HUES64 (cell line): Measurements from ENCODE around the gene FBF1.
A peak's percentile ranks its signal among the peaks of the same experiment; 100 is the strongest.

Experiments
- H3K27ac ChIP-seq: 2 replicates; pipeline ENCODE4 v1.7.0; 2013; ENCODE audit warnings: low read depth, low read length, inconsistent platforms
- H3K27me3 ChIP-seq: 2 replicates; pipeline ENCODE4 v1.6.1; 2013; ENCODE audit warnings: mild to moderate bottlenecking, low read length; ENCODE audit not compliant: insufficient read depth
- H3K36me3 ChIP-seq: 2 replicates; pipeline ENCODE4 v1.6.1; 2013; ENCODE audit warnings: mild to moderate bottlenecking, low read length; ENCODE audit not compliant: insufficient read depth
- H3K4me1 ChIP-seq: 2 replicates; pipeline ENCODE4 v1.6.1; 2013; ENCODE audit warnings: mild to moderate bottlenecking, low read length, moderate library complexity; ENCODE audit not compliant: insufficient read depth
- H3K4me3 ChIP-seq: 2 replicates; pipeline ENCODE4 v1.5.1; 2013; ENCODE audit warnings: mild to moderate bottlenecking, low read length, moderate library complexity
- H3K9ac ChIP-seq: 2 replicates; pipeline ENCODE4 v1.6.1; 2013; ENCODE audit warnings: mild to moderate bottlenecking, low read depth, low read length
- H3K9me3 ChIP-seq: 2 replicates; pipeline ENCODE4 v1.6.1; 2013; ENCODE audit warnings: low read depth, low read length; ENCODE audit not compliant: insufficient read depth
- WGBS: fragments of 150-250, 120-280 bp; methylation state at CpG from one replicate; pipeline ENCODE4 v1.1.7; 2013; ENCODE audit warnings: missing lambda C conversion rate; 5-methylcytosine and 5-hydroxymethylcytosine counted together

Gene FBF1

GRCh38 chr17:75950421-75950820, 9.6 kb upstream of the FBF1 start:
- WGBS, result 93% methylated on average over 6 of the region's 6 CpGs
- Histone ChIP-seq H3K9me3 (no peaks in the 10 kb centered on the region), H3K36me3 (peaks cover 81% of the 10 kb centered on the region), H3K4me3 (no peak overlapping the region), H3K4me1 (peaks cover 3% of the 10 kb centered on the region; the same call in 1 of the 2 replicates), H3K27me3 (no peaks in the 10 kb centered on the region), H3K9ac (no peak overlapping the region), H3K27ac (no peak overlapping the region)

- WGBS, result 87% methylated on average over 1 of the region's 2 CpGs
- Histone ChIP-seq H3K36me3 (peaks cover 51% of the 10 kb centered on the region), H3K4me3 (no peak overlapping the region), H3K27me3 (no peaks in the 10 kb centered on the region), H3K27ac (no peak overlapping the region), H3K9me3 (no peaks in the 10 kb centered on the region), H3K4me1 (peaks cover 6% of the 10 kb centered on the region), H3K9ac (no peak overlapping the region)
Measured at GRCh38 chr17:75945211-75945610, 4.4 kb upstream of the FBF1 start.

- H3K4me3 ChIP-seq, result no peak overlapping the region
- no peak overlapping the region for H3K9ac ChIP-seq
- H3K27ac ChIP-seq, result no peak overlapping the region
- WGBS, result 94% methylated on average over 1 of the region's 1 CpG
- peaks cover 37% of the 10 kb centered on the region for H3K36me3 ChIP-seq
- no peaks in the 10 kb centered on the region for H3K27me3 ChIP-seq
- no peaks in the 10 kb centered on the region for H3K9me3 ChIP-seq
- peaks cover 6% of the 10 kb centered on the region for H3K4me1 ChIP-seq
Measured at GRCh38 chr17:75943491-75943890, 2.6 kb upstream of the FBF1 start.

GRCh38 chr17:75942473-75942872, 1.6 kb upstream of the FBF1 start:
- no peak overlapping the region for H3K9ac ChIP-seq
- no peaks in the 10 kb centered on the region for H3K27me3 ChIP-seq
- WGBS, result 96% methylated on average over 4 of the region's 4 CpGs
- H3K36me3 ChIP-seq, result peaks cover 28% of the 10 kb centered on the region
- H3K4me3 ChIP-seq, result no peak overlapping the region
- H3K27ac ChIP-seq, result no peak overlapping the region
- H3K4me1 ChIP-seq, result peaks cover 6% of the 10 kb centered on the region
- no peaks in the 10 kb centered on the region for H3K9me3 ChIP-seq

GRCh38 chr17:75941442-75941819, 589 bp upstream of the FBF1 start:
- Histone ChIP-seq H3K4me1 (peaks cover 6% of the 10 kb centered on the region), H3K4me3 (peak overlapping the region; percentile 46), H3K9ac (0 out of 2 replicates have a peak overlapping the region, but pooled peaks have one; percentile 49), H3K36me3 (peaks cover 21% of the 10 kb centered on the region), H3K27me3 (no peaks in the 10 kb centered on the region), H3K9me3 (no peaks in the 10 kb centered on the region), H3K27ac (no peak overlapping the region)
- 81% methylated on average over 5 of the region's 6 CpGs for whole genome bisulfite sequencing

GRCh38 chr17:75937652-75938051, 3.2 kb downstream of the FBF1 start:
- no peak overlapping the region for H3K27ac ChIP-seq
- no peaks in the 10 kb centered on the region for H3K36me3 ChIP-seq
- WGBS, result 91% methylated on average over 13 of the region's 13 CpGs
- no peaks in the 10 kb centered on the region for H3K27me3 ChIP-seq
- H3K4me1 ChIP-seq, result peaks cover 3% of the 10 kb centered on the region
- H3K4me3 ChIP-seq, result no peak overlapping the region
- H3K9me3 ChIP-seq, result no peaks in the 10 kb centered on the region
- H3K9ac ChIP-seq, result no peak overlapping the region

GRCh38 chr17:75933808-75934207, 7.0 kb downstream of the FBF1 start:
- over 99% methylated on average over 4 of the region's 4 CpGs for WGBS
- H3K36me3 ChIP-seq, result no peaks in the 10 kb centered on the region; the same call in 1 of the 2 replicates
- no peaks in the 10 kb centered on the region for H3K27me3 ChIP-seq

GRCh38 chr17:75932852-75933251, 8.0 kb downstream of the FBF1 start:
- WGBS, result 86% methylated on average over 5 of the region's 5 CpGs
- Histone ChIP-seq H3K27ac (no peak overlapping the region), H3K9ac (no peak overlapping the region), H3K4me1 (no peaks in the 10 kb centered on the region), H3K36me3 (no peaks in the 10 kb centered on the region; the same call in 1 of the 2 replicates), H3K27me3 (no peaks in the 10 kb centered on the region), H3K9me3 (no peaks in the 10 kb centered on the region), H3K4me3 (no peak overlapping the region)

More at GRCh38 chr17:75933808-75934207, 7.0 kb downstream of the FBF1 start:
- Histone ChIP-seq H3K9me3 (no peaks in the 10 kb centered on the region), H3K4me1 (no peaks in the 10 kb centered on the region), H3K4me3 (no peak overlapping the region), H3K27ac (no peak overlapping the region), H3K9ac (no peak overlapping the region)

- Histone ChIP-seq H3K4me1 (no peaks in the 10 kb centered on the region), H3K9ac (no peak overlapping the region), H3K36me3 (no peaks in the 10 kb centered on the region; the same call in 1 of the 2 replicates), H3K27me3 (no peaks in the 10 kb centered on the region), H3K27ac (no peak overlapping the region), H3K4me3 (no peak overlapping the region), H3K9me3 (no peaks in the 10 kb centered on the region)
- WGBS, result 94% methylated on average over 4 of the region's 4 CpGs
Measured at GRCh38 chr17:75931062-75931461, 9.8 kb downstream of the FBF1 start.

GRCh38 chr17:75927286-75927922, 13.4 kb downstream of the FBF1 start:
- Histone ChIP-seq H3K9ac (no peak overlapping the region), H3K36me3 (peaks cover 11% of the 10 kb centered on the region; the same call in 1 of the 2 replicates), H3K4me3 (no peak overlapping the region), H3K27me3 (no peaks in the 10 kb centered on the region), H3K27ac (no peak overlapping the region), H3K4me1 (no peaks in the 10 kb centered on the region), H3K9me3 (no peaks in the 10 kb centered on the region)
- 85% methylated on average over 6 of the region's 6 CpGs for WGBS

- WGBS, result 95% methylated on average over 4 of the region's 4 CpGs
- Histone ChIP-seq H3K27ac (no peak overlapping the region), H3K36me3 (0 out of 2 replicates have a peak, but pooled peaks cover 11% of the 10 kb centered on the region), H3K9me3 (no peaks in the 10 kb centered on the region), H3K4me3 (no peak overlapping the region), H3K4me1 (no peaks in the 10 kb centered on the region), H3K9ac (no peak overlapping the region), H3K27me3 (no peaks in the 10 kb centered on the region)
Measured at GRCh38 chr17:75926456-75926855, 14.4 kb downstream of the FBF1 start.

- Histone ChIP-seq H3K4me1 (no peaks in the 10 kb centered on the region), H3K9me3 (no peaks in the 10 kb centered on the region), H3K9ac (no peak overlapping the region), H3K27me3 (no peaks in the 10 kb centered on the region), H3K27ac (no peak overlapping the region), H3K4me3 (no peak overlapping the region), H3K36me3 (0 out of 2 replicates have a peak, but pooled peaks cover 11% of the 10 kb centered on the region)
- WGBS, result 95% methylated on average over 15 of the region's 15 CpGs
Measured at GRCh38 chr17:75925912-75926311, 14.9 kb downstream of the FBF1 start.
